ENCODE measurements around the gene NPC1. TPM values are rescaled to one million over a fixed set of nuclear protein-coding genes. Genes with fewer than 3 reads are reported as not detected.
"Not testable (repeated sequence)": the region's sequence is repeated elsewhere in the genome, so short reads cannot be mapped to it uniquely, and the experiment has no call there.

The NPC1 gene
- total and polyA plus RNA-seq, 8 donors = 6.2 to 25.6 (median 11.0) TPM

GRCh38 chr18:23498877-23499276, 87.4 kb downstream of the NPC1 start:
- no peak for FAIRE-seq
- Histone ChIP-seq H3K4me1 (peaks cover 0 to 5% (median 0%) of the 10 kb centered on the region in 3 donors), H3K27ac (no peak overlapping the region), H3K27me3 (no peaks in the 10 kb centered on the region), H3K4me3 (no peak overlapping the region), H3K36me3 (no peaks in the 10 kb centered on the region), H3K9me3 (no peaks in the 10 kb centered on the region)
- intact Hi-C loops (cut with DNase I) = no loop called here
- peak in 4 of 6 donors; percentile 37 to 60 (median 50) for DNase-seq
- WGBS, 2 donors = 27 to 35% methylated on average over 5 of the region's 5 CpGs
- peak; percentile 49 to 77 (median 70) for TF ChIP-seq CTCF (IDR thresholded peaks at IDR 0.05)
- ATAC-seq = peak in 2 of 4 donors; percentile 29 to 42

- TF ChIP-seq CTCF (IDR thresholded peaks at IDR 0.05) = no peak
- ATAC-seq = no peak
Observed at GRCh38 chr18:23498117-23498516, 88.2 kb downstream of the NPC1 start.

GRCh38 chr18:23495723-23496440, 90.4 kb downstream of the NPC1 start:
- no peak overlapping the region for H3K27ac ChIP-seq
- H3K9me3 ChIP-seq = no peaks in the 10 kb centered on the region
- ATAC-seq (no peak), DNase-seq (no peak), FAIRE-seq (no peak)
- no peaks in the 10 kb centered on the region for H3K4me1 ChIP-seq
- no peak for TF ChIP-seq CTCF (IDR thresholded peaks at IDR 0.05)
- 71 to 79% methylated on average over 12 of the region's 12 CpGs for WGBS, 2 donors
- no peak overlapping the region for H3K4me3 ChIP-seq
- no peaks in the 10 kb centered on the region for H3K27me3 ChIP-seq
- intact Hi-C loops (cut with DNase I) = no loop called here
- H3K36me3 ChIP-seq = no peaks in the 10 kb centered on the region

More at GRCh38 chr18:23498117-23498516, 88.2 kb downstream of the NPC1 start:
- H3K9me3 ChIP-seq = no peaks in the 10 kb centered on the region
- H3K4me3 ChIP-seq = no peak overlapping the region
- DNase-seq = no peak
- 87 to 92% methylated on average over 2 of the region's 2 CpGs for WGBS, 2 donors
- H3K27me3 ChIP-seq = no peaks in the 10 kb centered on the region
- peaks cover 0 to 5% (median 0%) of the 10 kb centered on the region in 3 donors for H3K4me1 ChIP-seq
- no peaks in the 10 kb centered on the region for H3K36me3 ChIP-seq
- intact Hi-C loops (cut with DNase I) = no loop called here
- FAIRE-seq = no peak
- H3K27ac ChIP-seq = no peak overlapping the region

GRCh38 chr18:23494992-23495391, 91.3 kb downstream of the NPC1 start:
- Histone ChIP-seq H3K27me3 (no peaks in the 10 kb centered on the region), H3K4me1 (no peaks in the 10 kb centered on the region), H3K27ac (no peak overlapping the region), H3K36me3 (no peaks in the 10 kb centered on the region), H3K9me3 (no peaks in the 10 kb centered on the region), H3K4me3 (no peak overlapping the region)
- intact Hi-C loops (cut with DNase I) = no loop called here
- no peak for FAIRE-seq
- DNase-seq = no peak
- ATAC-seq = no peak
- WGBS, 2 donors = 76 to 81% methylated on average over 1 of the region's 1 CpG
- no peak for TF ChIP-seq CTCF (IDR thresholded peaks at IDR 0.05)

- FAIRE-seq (no peak), ATAC-seq (no peak), DNase-seq (no peak)
- intact Hi-C loops (cut with DNase I) = no loop called here
- Histone ChIP-seq H3K4me1 (no peaks in the 10 kb centered on the region), H3K4me3 (no peak overlapping the region), H3K36me3 (no peaks in the 10 kb centered on the region), H3K27me3 (no peaks in the 10 kb centered on the region), H3K27ac (no peak overlapping the region), H3K9me3 (no peaks in the 10 kb centered on the region)
- WGBS, 2 donors = 73 to 81% methylated on average over 1 of the region's 1 CpG
- no peak for TF ChIP-seq CTCF (IDR thresholded peaks at IDR 0.05)
Observed at GRCh38 chr18:23493654-23494053, 92.7 kb downstream of the NPC1 start.

GRCh38 chr18:23489586-23489985, 96.7 kb downstream of the NPC1 start:
- H3K36me3 ChIP-seq; H3K4me1 ChIP-seq; H3K27me3 ChIP-seq; FAIRE-seq; DNase-seq; H3K9me3 ChIP-seq; H3K27ac ChIP-seq; ATAC-seq; intact Hi-C loops (cut with DNase I); H3K4me3 ChIP-seq: not testable (repeated sequence)
- 78 to 94% methylated on average over 5 of the region's 5 CpGs for WGBS, 2 donors

Data from pancreas (tissue), 10 donors.